Measurements from ENCODE around the gene DMXL1.

- TF ChIP-seq CTCF (IDR thresholded peaks at IDR 0.05): no peak
- no peak for TF ChIP-seq POLR2A (IDR thresholded peaks at IDR 0.05)
These were observed 219.3 kb downstream of the DMXL1 start for GRCh38 chr5:119290161-119290569.

Measured in vagina (tissue), 2 donors.